IMR-90 (cell line): ENCODE results near the gene SLC44A4.
"Not testable (repeated sequence)": the region's sequence is repeated elsewhere in the genome, so short reads cannot be mapped to it uniquely, and the experiment has no call there.

Experiments
- CEBPB ChIP-seq: IDR thresholded peaks from 2 replicates; pipeline ENCODE4 v1.6.1; 2012; ENCODE audit warnings: low read depth, low read length, improper control_type of control experiment
- CHD1 ChIP-seq: IDR thresholded peaks from 2 replicates; pipeline ENCODE4 v1.6.1; 2012; ENCODE audit warnings: low read depth, low read length, improper control_type of control experiment
- CTCF ChIP-seq: conservative IDR thresholded peaks from 2 replicates; pipeline ENCODE4 v1.5.1; 2012; ENCODE audit warnings: mild to moderate bottlenecking, low read depth, low read length, improper control_type of control experiment
- FOS ChIP-seq: fragments of 150-350 bp; IDR thresholded peaks from 2 replicates; pipeline ENCODE4 v1.6.1; 2016; ENCODE audit warnings: low read depth, low read length
- MAZ ChIP-seq: IDR thresholded peaks from 2 replicates; pipeline ENCODE4 v1.6.1; 2012; ENCODE audit warnings: low read depth, mild to moderate bottlenecking, low read length, improper control_type of control experiment, moderate library complexity, borderline replicate concordance
- NFE2L2 ChIP-seq: fragments of 150-350 bp; IDR thresholded peaks from 2 replicates; pipeline ENCODE4 v1.6.1; 2016; ENCODE audit warnings: low read depth, mild to moderate bottlenecking, low read length
- POLR2A ChIP-seq: IDR thresholded peaks from 2 replicates; pipeline ENCODE4 v1.6.1; 2012; ENCODE audit warnings: mild to moderate bottlenecking, low read depth, low read length
- RAD21 ChIP-seq: IDR thresholded peaks from 2 replicates; pipeline ENCODE4 v1.6.1; 2012; ENCODE audit warnings: low read length, improper control_type of control experiment
- RFX5 ChIP-seq: IDR thresholded peaks from 2 replicates; pipeline ENCODE4 v1.8.0; 2012; ENCODE audit warnings: low read depth, mild to moderate bottlenecking, low read length, moderate library complexity
- SMC3 ChIP-seq: fragments of 150-350 bp; IDR thresholded peaks from 2 replicates; pipeline ENCODE4 v1.6.1; 2016; ENCODE audit warnings: low read depth, mild to moderate bottlenecking, antibody characterized with exemption, low read length, moderate library complexity

- not testable (repeated sequence) for TF ChIP-seq CTCF, POLR2A, RFX5, SMC3, CHD1, MAZ, FOS, CEBPB, RAD21, NFE2L2
These were observed 55.1 kb downstream of the SLC44A4 start for GRCh38 chr6:31823592-31824196.
